Endothelial cell of umbilical vein (primary cell): ENCODE results near the gene FHOD3. TPM values are rescaled to one million over a fixed set of nuclear protein-coding genes. Genes with fewer than 3 reads are reported as not detected.

Experiments used
- BruUV-seq: library from RNA; stranded (reverse); fragments of 400-500 nt; replicated peaks from 2 replicates; lab custom pipeline; 2021; lab: Mats Ljungman, UMichigan
- CTCF ChIA-PET: fragments of 300-600, 350-600 bp; sonication (Branson Sonifier 250); formaldehyde crosslinking; loops from one replicate; lab custom pipeline; 2021; ENCODE audit warnings: antibody characterized with exemption, inconsistent platforms; lab: Charles Lee
- POLR2A ChIA-PET: fragments of 300-600, 350-600 bp; sonication (Branson Sonifier 250); formaldehyde crosslinking; loops from one replicate; lab custom pipeline; 2021; ENCODE audit warnings: antibody characterized with exemption, inconsistent platforms; lab: Charles Lee
- DNase-seq: peaks from one replicate; pipeline ENCODE4 v3.0.0-alpha.2; 2011; ENCODE audit warnings: low read depth, low spot score
- FAIRE-seq: peaks from 2 replicates; lab custom pipeline; 2011; peaks lifted over from hg19 to GRCh38; lab: Jason Lieb, UNC
- H2AFZ ChIP-seq: 2 replicates; pipeline ENCODE4 v1.6.0; 2012; ENCODE audit warnings: low read depth, low read length, control low read depth, inconsistent platforms
- H3K27ac ChIP-seq: 2 replicates; pipeline ENCODE4 v1.5.1; 2011; ENCODE audit warnings: low read depth, mild to moderate bottlenecking, control low read depth, low read length, moderate library complexity; ENCODE audit not compliant: insufficient read depth
- H3K27me3 ChIP-seq, 2 experiments: 2 replicates each; pipeline versions ENCODE4 v1.6.0 to v1.6.1; 2011; ENCODE audit warnings: low read length in 2 of 2, mixed read lengths in 1 of 2; ENCODE audit not compliant: control insufficient read depth in 2 of 2, insufficient read depth in 2 of 2
- H3K36me3 ChIP-seq, 2 experiments: 2 replicates in 1 of 2; 3 replicates in 1 of 2; pipeline ENCODE4 v1.5.1; 2011; ENCODE audit warnings: low read length in 2 of 2, mild to moderate bottlenecking in 1 of 2, moderate library complexity in 1 of 2; ENCODE audit not compliant: control insufficient read depth in 2 of 2, insufficient read depth in 2 of 2; ENCODE audit errors: extremely low read depth in 1 of 2
- H3K4me1 ChIP-seq: 3 replicates; pipeline ENCODE4 v1.5.1; 2011; ENCODE audit warnings: mild to moderate bottlenecking, low read length; ENCODE audit not compliant: control insufficient read depth, insufficient read depth; ENCODE audit errors: extremely low read depth
- H3K4me2 ChIP-seq: 2 replicates; pipeline ENCODE4 v1.6.1; 2011; ENCODE audit warnings: low read length, control low read depth, mixed read lengths; ENCODE audit not compliant: insufficient read depth
- H3K4me3 ChIP-seq, 3 experiments: fragments of 200-600 bp in 1 of 3; sonication (generic), shearing (Covaris generic) in 1 of 3; replicated peaks in 1 of 3; 2 replicates each; pipeline ENCODE4 v1.5.1; 2011 to 2016; ENCODE audit warnings: control low read depth in 3 of 3, low read length in 3 of 3, mild to moderate bottlenecking in 2 of 3, inconsistent platforms in 1 of 3, low read depth in 1 of 3, moderate library complexity in 1 of 3; ENCODE audit not compliant: insufficient read depth in 1 of 3
- H3K79me2 ChIP-seq: 2 replicates; pipeline ENCODE4 v1.6.0; 2012; ENCODE audit warnings: low read length, inconsistent platforms; ENCODE audit not compliant: control insufficient read depth, insufficient read depth
- H3K9ac ChIP-seq: replicated peaks from 2 replicates; pipeline ENCODE3; 2011; ENCODE audit warnings: low read length, control low read depth; ENCODE audit not compliant: insufficient read depth; ENCODE audit errors: extremely low read depth
- H3K9me1 ChIP-seq: replicated peaks from 3 replicates; pipeline ENCODE4 v1.6.0; 2011; ENCODE audit warnings: mild to moderate bottlenecking, low read length; ENCODE audit not compliant: control insufficient read depth, insufficient read depth; ENCODE audit errors: extremely low read depth
- H3K9me3 ChIP-seq: replicated peaks from 2 replicates; pipeline ENCODE4 v1.5.1; 2012; ENCODE audit warnings: low read length, inconsistent platforms; ENCODE audit not compliant: control insufficient read depth, insufficient read depth
- H4K20me1 ChIP-seq: replicated peaks from 2 replicates; pipeline ENCODE3; 2011; ENCODE audit warnings: mild to moderate bottlenecking, low read length; ENCODE audit not compliant: control insufficient read depth, insufficient read depth; ENCODE audit errors: extremely low read depth
- EZH2 ChIP-seq: IDR thresholded peaks from 2 replicates; pipeline ENCODE4 v1.6.1; 2012; ENCODE audit warnings: borderline replicate concordance, low read depth, mild to moderate bottlenecking, moderate library complexity, low read length, inconsistent platforms; ENCODE audit not compliant: severe bottlenecking
- FOS ChIP-seq: IDR thresholded peaks from 2 replicates; pipeline ENCODE4 v1.6.1; 2011; ENCODE audit warnings: mild to moderate bottlenecking, low read length, moderate library complexity, borderline replicate concordance; ENCODE audit not compliant: insufficient read depth
- GATA2 ChIP-seq: IDR thresholded peaks from 2 replicates; pipeline ENCODE4 v1.7.0; 2011; ENCODE audit warnings: low read depth, mild to moderate bottlenecking, moderate library complexity, mixed read lengths, low read length; ENCODE audit not compliant: insufficient read length, insufficient read depth
- JUN ChIP-seq: IDR thresholded peaks from 2 replicates; pipeline ENCODE4 v1.6.1; 2011; ENCODE audit warnings: borderline replicate concordance, low read depth; ENCODE audit not compliant: insufficient read length, insufficient read depth
- MYC ChIP-seq: IDR thresholded peaks from one replicate; pipeline ENCODE4 v1.6.1; 2011; ENCODE audit warnings: mild to moderate bottlenecking, low read depth, low read length
- POLR2A ChIP-seq: IDR thresholded peaks from 2 replicates; pipeline ENCODE4 v1.6.1; 2012; ENCODE audit warnings: low read depth, mild to moderate bottlenecking, control low read depth, low read length
- POLR2AphosphoS5 ChIP-seq: IDR thresholded peaks from 2 replicates; pipeline ENCODE4 v1.6.1; 2012; ENCODE audit warnings: low read depth, mild to moderate bottlenecking, control low read depth, low read length, moderate library complexity; ENCODE audit not compliant: insufficient read depth
- dilution Hi-C: fragments of 300-500 bp; cut with MboI; formaldehyde crosslinking; loops from one replicate; pipeline ENCODE4 v1.15.0; 2019; ENCODE audit warnings: low sequenced_read_pairs; ENCODE audit not compliant: extremely low pct_ligation_motif_present
- intact Hi-C: fragments of 100-400 bp; cut with micrococcal nuclease; formaldehyde crosslinking; loops from one replicate; pipeline ENCODE4 v1.10.0; 2022
- polyA plus RNA-seq, 4 experiments: library from polyadenylated mRNA; depleted of rRNA in 3 of 4; stranded (reverse) in 3 of 4; unstranded in 1 of 4; fragments of >200 nt; gene quantifications; 2 replicates each; pipeline versions ENCODE4 v1.2.1 to v1.2.3, GENCODE V29; 2011 to 2012; ENCODE audit warnings: missing spikeins in 1 of 4
- total RNA-seq: library from RNA; stranded (reverse); gene quantifications from 2 replicates; pipeline ENCODE4 v1.2.3, GENCODE V29; 2021
- TF ChIP-seq, protein P1 (sequence below), 2 donors: IDR thresholded peaks; 1 replicate in 1 of 2; 2 replicates in 1 of 2; pipeline ENCODE4 v1.5.1; 2011; ENCODE audit warnings: low read length in 2 of 2, mild to moderate bottlenecking in 2 of 2, moderate library complexity in 2 of 2, control low read depth in 1 of 2, inconsistent platforms in 1 of 2, low read depth in 1 of 2; ENCODE audit not compliant: insufficient read depth in 1 of 2; ENCODE audit errors: extremely low read depth in 1 of 2
- TF ChIP-seq, protein P2 (sequence below): IDR thresholded peaks from 2 replicates; pipeline ENCODE4 v1.6.1; 2011; ENCODE audit not compliant: insufficient read depth, insufficient read length

Gene FHOD3
- total and polyA plus RNA-seq, 2 donors (not counting 3 experiments of a cell fraction or from before 2014, with no cell fraction given), result 0.06 to 1.5 TPM

DNA sequence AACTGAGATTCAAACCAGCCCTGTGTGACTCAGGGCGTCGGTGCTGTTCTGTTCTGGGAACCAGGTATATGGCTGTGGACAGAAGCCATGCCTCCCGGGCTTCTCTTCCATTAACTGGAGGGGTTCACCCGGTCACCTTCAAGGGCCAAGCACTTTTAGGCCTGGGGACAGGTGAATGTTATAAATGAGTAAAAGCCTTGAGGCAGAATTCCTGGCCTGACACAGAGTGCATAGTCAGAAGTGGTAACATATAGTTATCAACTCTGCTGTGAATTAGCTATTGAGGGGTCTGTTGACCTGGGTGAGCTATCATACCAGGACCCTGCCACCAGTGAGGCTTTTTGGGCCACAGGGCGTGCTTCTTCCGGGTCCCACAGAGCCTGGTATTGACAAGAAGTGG lies 2.7 kb downstream of the FHOD3 start:
- no peak overlapping the region for H3K9ac ChIP-seq
- POLR2A ChIA-PET, result no interaction called here
- H3K9me1 ChIP-seq, result no peaks in the 10 kb centered on the region
- H3K79me2 ChIP-seq, result no peaks in the 10 kb centered on the region
- TF ChIP-seq GATA2 (no peak), FOS (no peak), POLR2AphosphoS5 (no peak), EZH2 (no peak), JUN (no peak), MYC (no peak), POLR2A (no peak)
- TF ChIP-seq, protein P1, sequence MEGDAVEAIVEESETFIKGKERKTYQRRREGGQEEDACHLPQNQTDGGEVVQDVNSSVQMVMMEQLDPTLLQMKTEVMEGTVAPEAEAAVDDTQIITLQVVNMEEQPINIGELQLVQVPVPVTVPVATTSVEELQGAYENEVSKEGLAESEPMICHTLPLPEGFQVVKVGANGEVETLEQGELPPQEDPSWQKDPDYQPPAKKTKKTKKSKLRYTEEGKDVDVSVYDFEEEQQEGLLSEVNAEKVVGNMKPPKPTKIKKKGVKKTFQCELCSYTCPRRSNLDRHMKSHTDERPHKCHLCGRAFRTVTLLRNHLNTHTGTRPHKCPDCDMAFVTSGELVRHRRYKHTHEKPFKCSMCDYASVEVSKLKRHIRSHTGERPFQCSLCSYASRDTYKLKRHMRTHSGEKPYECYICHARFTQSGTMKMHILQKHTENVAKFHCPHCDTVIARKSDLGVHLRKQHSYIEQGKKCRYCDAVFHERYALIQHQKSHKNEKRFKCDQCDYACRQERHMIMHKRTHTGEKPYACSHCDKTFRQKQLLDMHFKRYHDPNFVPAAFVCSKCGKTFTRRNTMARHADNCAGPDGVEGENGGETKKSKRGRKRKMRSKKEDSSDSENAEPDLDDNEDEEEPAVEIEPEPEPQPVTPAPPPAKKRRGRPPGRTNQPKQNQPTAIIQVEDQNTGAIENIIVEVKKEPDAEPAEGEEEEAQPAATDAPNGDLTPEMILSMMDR (IDR thresholded peaks at IDR 0.05; ENCODE audit: extremely low read depth in 1 of 2, insufficient read depth in 1 of 2, low read depth in 1 of 2, low read length in 2 of 2), result no peak
- TF ChIP-seq, protein P2, sequence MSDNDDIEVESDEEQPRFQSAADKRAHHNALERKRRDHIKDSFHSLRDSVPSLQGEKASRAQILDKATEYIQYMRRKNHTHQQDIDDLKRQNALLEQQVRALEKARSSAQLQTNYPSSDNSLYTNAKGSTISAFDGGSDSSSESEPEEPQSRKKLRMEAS, result no peak
- FAIRE-seq (no peak), DNase-seq (no peak)
- no peak overlapping the region for H3K27ac ChIP-seq
- CTCF ChIA-PET, result no interaction called here
- H3K36me3 ChIP-seq, result no peaks in the 10 kb centered on the region
- H2AFZ ChIP-seq, result no peak overlapping the region
- H3K27me3 ChIP-seq, result peaks cover 29 to 54% of the 10 kb centered on the region in 2 experiments
- intact Hi-C loops (no loop called here), dilution Hi-C loops (no loop called here)
- H4K20me1 ChIP-seq, result no peaks in the 10 kb centered on the region
- BruUV-seq, result no TSS peak
- no peak overlapping the region for H3K4me2 ChIP-seq
- H3K4me3 ChIP-seq, result no peak overlapping the region
- H3K9me3 ChIP-seq, result no peaks in the 10 kb centered on the region
- peaks cover 10% of the 10 kb centered on the region for H3K4me1 ChIP-seq
